ENCODE measurements around the gene NPEPL1. TPM values are rescaled to one million over a fixed set of nuclear protein-coding genes. Genes with fewer than 3 reads are reported as not detected.
"Not testable (repeated sequence)": the region's sequence is repeated elsewhere in the genome, so short reads cannot be mapped to it uniquely, and the experiment has no call there.

Gene NPEPL1
- total and polyA plus RNA-seq, 9 donors = 6.2 to 41.0 (median 33.9) TPM

- 58 to 67% (median 64%) methylated on average over 22 of the region's 22 CpGs for WGBS, 3 donors
- no peaks in the 10 kb centered on the region for H3K9me3 ChIP-seq
- H3K27me3 ChIP-seq = no peaks in the 10 kb centered on the region
- intact Hi-C loops (cut with DNase I) = no loop called here
- H3K27ac ChIP-seq = no peak overlapping the region
- no peaks in the 10 kb centered on the region for H3K36me3 ChIP-seq
- H3K4me1 ChIP-seq (ENCODE audit: insufficient read depth) = no peaks in the 10 kb centered on the region
- TF ChIP-seq EP300 (IDR thresholded peaks at IDR 0.05) = no peak
- no peak overlapping the region for H3K4me3 ChIP-seq
- DNase-seq = no peak
Observed at GRCh38 chr20:58721951-58722778, 29.6 kb downstream of the NPEPL1 start.

- WGBS, 3 donors = 63 to 78% (median 66%) methylated on average over 9 of the region's 9 CpGs
- no peak for DNase-seq
- Histone ChIP-seq H3K4me3 (no peak overlapping the region), H3K36me3 (no peaks in the 10 kb centered on the region), H3K9me3 (no peaks in the 10 kb centered on the region), H3K4me1 (ENCODE audit: insufficient read depth) (no peaks in the 10 kb centered on the region), H3K27ac (no peak overlapping the region), H3K27me3 (no peaks in the 10 kb centered on the region)
- TF ChIP-seq EP300 (IDR thresholded peaks at IDR 0.05) (no peak), CTCF (IDR thresholded peaks at IDR 0.05) (no peak)
- intact Hi-C loops (cut with DNase I) = no loop called here
Observed at GRCh38 chr20:58722877-58723627, 30.5 kb downstream of the NPEPL1 start.

- 82 to 89% (median 87%) methylated on average over 3 of the region's 3 CpGs for WGBS, 3 donors
- Histone ChIP-seq H3K36me3 (no peaks in the 10 kb centered on the region), H3K4me3 (no peak overlapping the region), H3K4me1 (ENCODE audit: insufficient read depth) (no peaks in the 10 kb centered on the region), H3K27ac (no peak overlapping the region), H3K27me3 (no peaks in the 10 kb centered on the region), H3K9me3 (no peaks in the 10 kb centered on the region)
- DNase-seq = no peak
- TF ChIP-seq CTCF (IDR thresholded peaks at IDR 0.05) = no peak
- TF ChIP-seq EP300 (IDR thresholded peaks at IDR 0.05) = no peak
- TF ChIP-seq POLR2A (IDR thresholded peaks at IDR 0.05) = no peak
- intact Hi-C loops (cut with DNase I) = no loop called here
Observed at GRCh38 chr20:58723628-58723984, 31.0 kb downstream of the NPEPL1 start.

GRCh38 chr20:58726156-58726555 lies 33.6 kb downstream of the NPEPL1 start:
- H3K27ac ChIP-seq; H3K9me3 ChIP-seq; H3K27me3 ChIP-seq; H3K36me3 ChIP-seq; DNase-seq; H3K4me1 ChIP-seq (ENCODE audit: insufficient read depth); H3K4me3 ChIP-seq; intact Hi-C loops (cut with DNase I): not testable (repeated sequence)
- 46 to 88% (median 69%) methylated on average over 2 of the region's 2 CpGs for WGBS, 3 donors

GRCh38 chr20:58731192-58731591 lies 38.6 kb downstream of the NPEPL1 start:
- Histone ChIP-seq H3K4me3 (no peak overlapping the region), H3K9me3 (no peaks in the 10 kb centered on the region), H3K4me1 (ENCODE audit: insufficient read depth) (no peaks in the 10 kb centered on the region), H3K27ac (no peak overlapping the region), H3K36me3 (no peaks in the 10 kb centered on the region), H3K27me3 (no peaks in the 10 kb centered on the region)
- whole genome bisulfite sequencing, 3 donors = 87 to 88% (median 88%) methylated on average over 2 of the region's 2 CpGs
- TF ChIP-seq CTCF (IDR thresholded peaks at IDR 0.05) = no peak
- no peak for TF ChIP-seq POLR2A (IDR thresholded peaks at IDR 0.05)
- TF ChIP-seq EP300 (IDR thresholded peaks at IDR 0.05) = no peak
- intact Hi-C loops (cut with DNase I) = no loop called here
- DNase-seq = no peak
